ENCODE measurements around the gene MYO1E. TPM values are rescaled to one million over a fixed set of nuclear protein-coding genes. Genes with fewer than 3 reads are reported as not detected.

The MYO1E gene
- total and polyA plus RNA-seq, 2 of the 8 experiments (the other 6 are each of a cell fraction or from before 2014, with no cell fraction given), result 19.6 to 142 TPM

- Histone ChIP-seq H3K27me3 (replicated peaks in 1 of 4; ENCODE audit: control insufficient read depth in 3 of 4, extremely low read depth in 1 of 4, insufficient read depth in 3 of 4, low read length in 3 of 4) (no peaks in the 10 kb centered on the region), H2BK5ac (ENCODE audit: low read depth, low read length) (no peak overlapping the region), H4K5ac (ENCODE audit: insufficient read length, low read depth, low read length) (no peak overlapping the region), H2BK20ac (ENCODE audit: low read length) (no peak overlapping the region), H3K56ac (replicated peaks; ENCODE audit: insufficient read length, low read depth, low read length) (no peak overlapping the region), H4K8ac (ENCODE audit: extremely low read depth, insufficient read depth, low read length) (no peak overlapping the region), H3K4me1 (replicated peaks in 1 of 4; ENCODE audit: control insufficient read depth in 3 of 4, insufficient read depth in 4 of 4, low read length in 3 of 4) (no peaks in the 10 kb centered on the region), H3K18ac (ENCODE audit: extremely low read depth, low read length) (no peak overlapping the region), H3K4me3 (ENCODE audit: extremely low read depth in 1 of 4, insufficient read depth in 2 of 4, low read depth in 3 of 4, low read length in 4 of 4) (no peak overlapping the region), H3K9me3 (ENCODE audit: insufficient read depth in 2 of 2, low read depth in 1 of 2, low read length in 1 of 2) (no peaks in the 10 kb centered on the region), H2AFZ (ENCODE audit: low read length) (no peak overlapping the region), H3K27ac (ENCODE audit: low read depth, low read length) (no peak overlapping the region), H3K36me3 (ENCODE audit: control insufficient read depth in 2 of 4, insufficient read depth in 4 of 4, low read length in 3 of 4) (peaks cover 10 to 47% (median 20%) of the 10 kb centered on the region in 4 experiments; a peak in 7 of 8 replicates), H3K23ac (ENCODE audit: insufficient read length) (no peak overlapping the region), H4K20me1 (replicated peaks in 1 of 2; ENCODE audit: control insufficient read depth in 1 of 2, insufficient read depth in 2 of 2, low read length in 2 of 2) (no peaks in the 10 kb centered on the region), H3K23me2 (ENCODE audit: low read depth, low read length) (no peaks in the 10 kb centered on the region), H2BK15ac (ENCODE audit: low read length) (no peak overlapping the region), H3K4ac (replicated peaks; ENCODE audit: insufficient read length, low read depth, low read length) (no peak overlapping the region), H2AK5ac (ENCODE audit: low read depth, low read length) (no peak overlapping the region), H2BK12ac (ENCODE audit: low read depth, low read length) (no peak overlapping the region), H3K79me2 (ENCODE audit: control insufficient read depth in 1 of 2, insufficient read depth in 2 of 2, low read length in 2 of 2) (no peaks in the 10 kb centered on the region), H3K4me2 (ENCODE audit: insufficient read depth in 1 of 2, low read depth in 2 of 2, low read length in 2 of 2) (no peak overlapping the region), H3K9ac (replicated peaks in 1 of 4; ENCODE audit: extremely low read depth in 1 of 4, low read depth in 3 of 4, low read length in 3 of 4) (no peak overlapping the region), H2BK120ac (replicated peaks; ENCODE audit: low read depth, low read length) (no peak overlapping the region), H4K91ac (replicated peaks; ENCODE audit: insufficient read length, low read length) (no peak overlapping the region), H3K14ac (ENCODE audit: insufficient read length) (no peak overlapping the region), H3K79me1 (ENCODE audit: low read depth, low read length) (no peaks in the 10 kb centered on the region)
- ChIA-PET CTCF (ENCODE audit: partially characterized antibody) (no interaction called here), POLR2A (ENCODE audit: partially characterized antibody) (no interaction called here)
- no peak for DNase-seq (ENCODE audit: low read depth in 1 of 2, low spot score in 2 of 2)
- WGBS, 2 experiments (ENCODE audit: extremely low coverage in 1 of 2, insufficient coverage in 1 of 2, insufficient read length in 1 of 2, insufficient replicate concordance in 2 of 2, low coverage in 1 of 2, low lambda C conversion rate in 2 of 2, missing lambda C conversion rate in 1 of 2), result 85% methylated on average over 2 of the region's 2 CpGs; no CpG with 5 or more reads in 1 of the 2 experiments
- FAIRE-seq, result no peak
- TF ChIP-seq NANOG (IDR thresholded peaks at IDR 0.05; ENCODE audit: insufficient read depth, low read depth, low read length, poor library complexity, severe bottlenecking) (no peak), BACH1 (IDR thresholded peaks at IDR 0.05; ENCODE audit: low read length) (no peak), SP4 (IDR thresholded peaks at IDR 0.05; ENCODE audit: low read length) (no peak), RAD21 (IDR thresholded peaks at IDR 0.05 in 1 of 2, conservative IDR thresholded peaks at IDR 0.05 in 1 of 2; ENCODE audit: low read depth in 2 of 2, low read length in 2 of 2) (no peak), GTF2F1 (IDR thresholded peaks at IDR 0.05; ENCODE audit: borderline replicate concordance, low read depth, low read length) (no peak)
Observed at GRCh38 chr15:59210186-59210585, 162.5 kb downstream of the MYO1E start.
